B cell (primary cell): ENCODE measurements around the gene HINFP. TPM values are rescaled to one million over a fixed set of nuclear protein-coding genes. Genes with fewer than 3 reads are reported as not detected.

ENCODE experiments used
- ATAC-seq: fragments of 200-7000 bp; cut with Tn5 transposase; one replicate; pipeline ENCODE4 v1.10.0; 2021; ENCODE audit warnings: low read depth, mild to moderate bottlenecking, moderate number of reproducible peaks, moderate library complexity
- CTCF ChIA-PET: fragments of 350-600 bp; sonication (Branson Sonifier 250); formaldehyde crosslinking; loops from one replicate; lab custom pipeline; 2021; ENCODE audit warnings: antibody characterized with exemption, inconsistent platforms; lab: Charles Lee
- POLR2A ChIA-PET: fragments of 350-600 bp; sonication (Branson Sonifier 250); formaldehyde crosslinking; loops from one replicate; lab custom pipeline; 2021; ENCODE audit warnings: antibody characterized with exemption; lab: Charles Lee
- DNase-seq: peaks from one replicate; pipeline ENCODE4 v3.0.0; 2013
- H2AFZ ChIP-seq: 2 replicates; pipeline ENCODE4 v1.6.1; 2012; ENCODE audit warnings: mild to moderate bottlenecking, low read depth, low read length; ENCODE audit not compliant: insufficient read depth, poor library complexity, severe bottlenecking
- H3K27ac ChIP-seq, 2 donors: 1 replicate in 1 of 2; 2 replicates in 1 of 2; pipeline ENCODE4 v1.5.1; 2012 to 2013; ENCODE audit warnings: low read length in 2 of 2, mild to moderate bottlenecking in 2 of 2, moderate library complexity in 1 of 2
- H3K27me3 ChIP-seq, 4 experiments: fragments of 200-600 bp in 1 of 4; sonication (generic) in 1 of 4; replicated peaks in 1 of 4; 1 replicate in 2 of 4; 2 replicates in 2 of 4; pipeline versions ENCODE4 v1.6.1 to v1.7.0; 2013 to 2016; ENCODE audit warnings: low read length in 3 of 4, mild to moderate bottlenecking in 2 of 4, mixed read lengths in 1 of 4, moderate library complexity in 1 of 4; ENCODE audit not compliant: insufficient read depth in 4 of 4, control insufficient read depth in 3 of 4; ENCODE audit errors: control extremely low read depth in 1 of 4
- H3K36me3 ChIP-seq, 2 experiments: replicated peaks in 1 of 2; 1 replicate in 1 of 2; 2 replicates in 1 of 2; pipeline versions ENCODE4 v1.6.1 to v1.7.1; 2013; ENCODE audit warnings: low read length in 1 of 2; ENCODE audit not compliant: insufficient read depth in 2 of 2, control insufficient read depth in 1 of 2; ENCODE audit errors: control extremely low read depth in 1 of 2, extremely low read depth in 1 of 2
- H3K4me1 ChIP-seq, 2 donors: fragments of 200-600 bp in 1 of 2; sonication (generic) in 1 of 2; 1 replicate in 1 of 2; 2 replicates in 1 of 2; pipeline versions ENCODE4 v1.5.1 to v1.6.1; 2013 to 2017; ENCODE audit warnings: low read length in 2 of 2; ENCODE audit not compliant: control insufficient read depth in 2 of 2, insufficient read depth in 2 of 2
- H3K4me2 ChIP-seq: replicated peaks from 2 replicates; pipeline ENCODE3; 2012; ENCODE audit warnings: mild to moderate bottlenecking, low read depth, low read length; ENCODE audit not compliant: poor library complexity, severe bottlenecking
- H3K4me3 ChIP-seq, 5 experiments: fragments of 200-600 bp in 1 of 5; sonication (generic) in 1 of 5; 1 replicate in 3 of 5; 2 replicates in 2 of 5; pipeline versions ENCODE4 v1.5.1 to v1.7.0; 2011 to 2016; ENCODE audit warnings: low read length in 4 of 5, mild to moderate bottlenecking in 4 of 5, low read depth in 2 of 5, control low read depth in 1 of 5, moderate library complexity in 1 of 5; ENCODE audit not compliant: insufficient read depth in 1 of 5; ENCODE audit errors: control extremely low read depth in 1 of 5, extremely low read depth in 1 of 5
- H3K79me2 ChIP-seq: fragments of 200-600 bp; sonication (generic); one replicate; pipeline ENCODE4 v1.6.0; 2016; ENCODE audit warnings: low read length; ENCODE audit not compliant: control insufficient read depth, insufficient read depth
- H3K9ac ChIP-seq: fragments of 200-600 bp; sonication (generic); 2 replicates; pipeline ENCODE4 v1.6.1; 2017; ENCODE audit warnings: mild to moderate bottlenecking, low read length, moderate library complexity
- H3K9me3 ChIP-seq, 3 donors: one replicate each; pipeline versions ENCODE4 v1.6.1 to v1.7.1; 2013; ENCODE audit warnings: low read length in 2 of 3; ENCODE audit not compliant: control insufficient read depth in 2 of 3, insufficient read depth in 1 of 3; ENCODE audit errors: control extremely low read depth in 1 of 3
- H4K20me1 ChIP-seq: 2 replicates; pipeline ENCODE4 v1.6.0; 2012; ENCODE audit warnings: mild to moderate bottlenecking, low read length; ENCODE audit not compliant: insufficient read depth, control insufficient read depth, poor library complexity, severe bottlenecking
- H3K27ac Mint-ChIP-seq: one replicate; pipeline ENCODE4 v1.8.0; 2021; ENCODE audit warnings: mixed read lengths
- H3K27me3 Mint-ChIP-seq: one replicate; pipeline ENCODE4 v1.8.0; 2021; ENCODE audit warnings: mixed read lengths
- H3K4me1 Mint-ChIP-seq: one replicate; pipeline ENCODE4 v1.8.0; 2021; ENCODE audit warnings: mixed read lengths
- H3K4me3 Mint-ChIP-seq: one replicate; pipeline ENCODE4 v1.8.0; 2021; ENCODE audit warnings: mixed read lengths
- H3K9me3 Mint-ChIP-seq: one replicate; pipeline ENCODE4 v1.8.0; 2022; ENCODE audit warnings: mixed read lengths; ENCODE audit not compliant: insufficient read depth
- CTCF ChIP-seq: fragments of 200-600 bp; IDR thresholded peaks from one replicate; pipeline ENCODE4 v1.8.0; 2022; ENCODE audit warnings: antibody characterized with exemption, mild to moderate bottlenecking
- EZH2 ChIP-seq: IDR thresholded peaks from 2 replicates; pipeline ENCODE4 v1.6.1; 2012; ENCODE audit warnings: borderline replicate concordance, low read depth, mild to moderate bottlenecking, moderate library complexity, low read length; ENCODE audit not compliant: insufficient read depth, poor library complexity, severe bottlenecking
- WGBS: methylation state at CpG from one replicate; pipeline ENCODE4 v1.1.5; 2013; ENCODE audit warnings: missing lambda C conversion rate; ENCODE audit not compliant: insufficient coverage; 5-methylcytosine and 5-hydroxymethylcytosine counted together
- intact Hi-C: fragments of 100-400 bp; cut with micrococcal nuclease; formaldehyde crosslinking; loops from one replicate; pipeline ENCODE4 v1.10.0; 2022
- polyA plus RNA-seq: library from polyadenylated mRNA; depleted of rRNA; stranded (reverse); fragments of >200 nt; gene quantifications from 2 replicates; pipeline ENCODE4 v1.2.3, GENCODE V29; 2012
- total RNA-seq, 2 donors: library from RNA; stranded (reverse); fragments of 120-200 nt in 1 of 2; gene quantifications; 1 replicate in 1 of 2; 2 replicates in 1 of 2; pipeline versions ENCODE4 v1.2.3 to v1.2.4, GENCODE V29; 2013 to 2022

Gene HINFP
- total and polyA plus RNA-seq, 2 donors (not counting 1 experiment from before 2014, with no cell fraction given): 60.6 to 78.7 TPM

DNA sequence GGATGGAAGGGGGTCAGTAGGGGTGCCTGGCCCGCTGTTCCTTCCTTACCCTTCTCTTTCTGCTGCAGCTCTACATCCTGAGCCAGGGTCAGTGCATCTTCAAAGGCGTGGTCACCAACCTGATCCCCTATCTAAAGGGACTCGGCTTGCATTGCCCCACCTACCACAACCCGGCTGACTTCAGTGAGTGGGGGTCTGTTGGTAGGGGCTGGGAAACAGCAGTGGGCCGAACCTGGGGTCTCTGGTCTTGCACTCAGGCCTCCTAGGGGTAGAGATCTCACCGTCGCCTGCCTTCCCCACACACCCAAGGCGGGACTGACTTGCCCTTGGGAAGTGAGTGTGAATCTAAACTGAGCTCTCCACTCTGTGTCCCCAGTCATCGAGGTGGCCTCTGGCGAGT is 35.1 kb downstream of the HINFP start:
- 84% methylated on average over 4 of the region's 10 CpGs for WGBS
- no peak overlapping the region for H3K9ac ChIP-seq
- no peak overlapping the region for H2AFZ ChIP-seq

DNA sequence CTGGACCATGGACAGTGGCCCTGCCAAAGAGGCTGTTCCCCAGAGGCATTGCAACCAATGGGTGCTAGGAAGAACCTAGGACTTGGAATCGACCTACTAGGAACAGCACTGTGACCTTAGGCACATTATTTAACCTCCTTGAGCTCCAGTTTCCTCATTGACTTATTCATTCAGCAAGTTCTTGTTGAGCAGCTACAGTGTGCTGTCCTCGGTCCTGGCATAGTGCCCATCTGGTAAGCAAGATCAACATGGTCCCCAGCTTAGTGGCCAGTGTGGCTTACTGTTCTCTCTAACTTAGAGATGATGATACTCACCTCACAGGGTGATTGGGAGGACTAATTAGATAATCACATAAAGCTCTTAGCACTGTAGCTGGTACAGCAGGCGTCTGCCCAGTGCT is 35.7 kb downstream of the HINFP start:
- Mint-ChIP-seq H3K27ac (no peak overlapping the region), H3K9me3 (no peaks in the 10 kb centered on the region), H3K27me3 (peaks cover 30% of the 10 kb centered on the region), H3K4me3 (no peak overlapping the region), H3K4me1 (peaks cover 3% of the 10 kb centered on the region)
- no peak for TF ChIP-seq CTCF
- no peak overlapping the region for H3K4me2 ChIP-seq
- no peaks in the 10 kb centered on the region for H4K20me1 ChIP-seq
- H3K9me3 ChIP-seq: no peaks in the 10 kb centered on the region
- peaks cover 0 to 22% (median 2%) of the 10 kb centered on the region in 4 experiments for H3K27me3 ChIP-seq
- H2AFZ ChIP-seq: no peak overlapping the region
- H3K36me3 ChIP-seq: no peaks in the 10 kb centered on the region
- H3K27ac ChIP-seq: no peak overlapping the region
- no peaks in the 10 kb centered on the region for H3K4me1 ChIP-seq
- no peak overlapping the region for H3K9ac ChIP-seq
- intact Hi-C loops: no loop called here
- ATAC-seq: no peak
- POLR2A ChIA-PET: no interaction called here
- H3K79me2 ChIP-seq: no peaks in the 10 kb centered on the region
- CTCF ChIA-PET: interaction anchor here (0.6 to 1.3 kb wide), 4 partner anchors 22 to 145 kb away, joined by 3 read pairs; no protein-coding TSS in a partner anchor
- 77% methylated on average over 1 of the region's 3 CpGs for WGBS
- H3K4me3 ChIP-seq: no peak overlapping the region
- no peak for DNase-seq

More for the DNA sequence above, 35.1 kb downstream of the HINFP start:
- H3K79me2 ChIP-seq: no peaks in the 10 kb centered on the region
- no peak overlapping the region for H3K4me2 ChIP-seq
- no peak overlapping the region for H3K27ac Mint-ChIP-seq
- H4K20me1 ChIP-seq: no peaks in the 10 kb centered on the region
- H3K9me3 Mint-ChIP-seq: no peaks in the 10 kb centered on the region
- ChIA-PET POLR2A (no interaction called here), CTCF (interaction anchor here (0.6 to 1.3 kb wide), 3 partner anchors 13 to 34 kb away, joined by 3 read pairs; no protein-coding TSS in a partner anchor)
- H3K4me1 ChIP-seq: no peaks in the 10 kb centered on the region
- no peaks in the 10 kb centered on the region for H3K36me3 ChIP-seq
- H3K4me3 Mint-ChIP-seq: no peak overlapping the region
- peaks cover 35% of the 10 kb centered on the region for H3K27me3 Mint-ChIP-seq
- peaks cover 3% of the 10 kb centered on the region for H3K4me1 Mint-ChIP-seq
- intact Hi-C loops: no loop called here
- DNase-seq (no peak), ATAC-seq (no peak)
- H3K4me3 ChIP-seq: no peak overlapping the region
- H3K9me3 ChIP-seq: no peaks in the 10 kb centered on the region
- peaks cover 0 to 22% (median 2%) of the 10 kb centered on the region in 4 experiments for H3K27me3 ChIP-seq
- H3K27ac ChIP-seq: no peak overlapping the region
- TF ChIP-seq CTCF: no peak
- no peak for TF ChIP-seq EZH2
